HG02943 (cell line): Measurements from ENCODE around the gene ACAP1.

Source experiments
- ATAC-seq: cut with Tn5 transposase; IDR thresholded peaks from one replicate; pipeline ENCODE4 v1.9.1; 2021; ENCODE audit warnings: mild to moderate bottlenecking, low read depth, moderate library complexity; ENCODE audit not compliant: unreplicated experiment

ACAP1 gene

GRCh38 chr17:7380855-7381683 is 44.7 kb downstream of the ACAP1 start, which contains the start of gene TNK1:
Gene TNK1 (plus strand): TSS chr17:7381089. CDS start chr17:7382927, 1,838 bp downstream.
- ATAC-seq = no peak

- no peak for ATAC-seq
These were observed 46.6 kb downstream of the ACAP1 start for GRCh38 chr17:7382901-7383300.

- ATAC-seq = no peak
These were observed 47.0 kb downstream of the ACAP1 start for GRCh38 chr17:7383371-7383741.

GRCh38 chr17:7383742-7384488 is 47.6 kb downstream of the ACAP1 start:
- ATAC-seq = no peak

- no peak for ATAC-seq
These were observed 48.3 kb downstream of the ACAP1 start for GRCh38 chr17:7384489-7385081.

- ATAC-seq = no peak
These were observed 52.5 kb downstream of the ACAP1 start for GRCh38 chr17:7388856-7389255.

GRCh38 chr17:7389924-7390910 is 53.9 kb downstream of the ACAP1 start:
- no peak for ATAC-seq

GRCh38 chr17:7391307-7391706 is 55.0 kb downstream of the ACAP1 start:
- no peak for ATAC-seq

GRCh38 chr17:7392696-7393612 is 56.6 kb downstream of the ACAP1 start:
- no peak for ATAC-seq

GRCh38 chr17:7393613-7394451 is 57.5 kb downstream of the ACAP1 start:
- no peak for ATAC-seq

GRCh38 chr17:7394452-7395191 is 58.3 kb downstream of the ACAP1 start, which contains the start of gene PLSCR3:
Gene PLSCR3 (minus strand): TSS chr17:7394525. CDS start chr17:7394110, 415 bp downstream.
- ATAC-seq = no peak

- no peak for ATAC-seq
These were observed 59.8 kb downstream of the ACAP1 start for GRCh38 chr17:7396147-7396546.

GRCh38 chr17:7398612-7399011 is 62.3 kb downstream of the ACAP1 start:
- no peak for ATAC-seq
